Lower leg skin (tissue), 3 donors: ENCODE results near the gene SGSH.

ENCODE experiments used
- CTCF ChIP-seq, 3 donors: fragments of 450-650 bp; IDR thresholded peaks; one replicate each; pipeline ENCODE4 v1.5.1; 2016; ENCODE audit warnings: antibody characterized with exemption in 3 of 3, mild to moderate bottlenecking in 3 of 3, moderate library complexity in 2 of 3
- POLR2A ChIP-seq, 2 donors: fragments of 450-650 bp; IDR thresholded peaks; one replicate each; pipeline ENCODE4 v1.6.1; 2016 to 2017; ENCODE audit warnings: antibody characterized with exemption in 2 of 2, mild to moderate bottlenecking in 1 of 2, moderate library complexity in 1 of 2

DNA sequence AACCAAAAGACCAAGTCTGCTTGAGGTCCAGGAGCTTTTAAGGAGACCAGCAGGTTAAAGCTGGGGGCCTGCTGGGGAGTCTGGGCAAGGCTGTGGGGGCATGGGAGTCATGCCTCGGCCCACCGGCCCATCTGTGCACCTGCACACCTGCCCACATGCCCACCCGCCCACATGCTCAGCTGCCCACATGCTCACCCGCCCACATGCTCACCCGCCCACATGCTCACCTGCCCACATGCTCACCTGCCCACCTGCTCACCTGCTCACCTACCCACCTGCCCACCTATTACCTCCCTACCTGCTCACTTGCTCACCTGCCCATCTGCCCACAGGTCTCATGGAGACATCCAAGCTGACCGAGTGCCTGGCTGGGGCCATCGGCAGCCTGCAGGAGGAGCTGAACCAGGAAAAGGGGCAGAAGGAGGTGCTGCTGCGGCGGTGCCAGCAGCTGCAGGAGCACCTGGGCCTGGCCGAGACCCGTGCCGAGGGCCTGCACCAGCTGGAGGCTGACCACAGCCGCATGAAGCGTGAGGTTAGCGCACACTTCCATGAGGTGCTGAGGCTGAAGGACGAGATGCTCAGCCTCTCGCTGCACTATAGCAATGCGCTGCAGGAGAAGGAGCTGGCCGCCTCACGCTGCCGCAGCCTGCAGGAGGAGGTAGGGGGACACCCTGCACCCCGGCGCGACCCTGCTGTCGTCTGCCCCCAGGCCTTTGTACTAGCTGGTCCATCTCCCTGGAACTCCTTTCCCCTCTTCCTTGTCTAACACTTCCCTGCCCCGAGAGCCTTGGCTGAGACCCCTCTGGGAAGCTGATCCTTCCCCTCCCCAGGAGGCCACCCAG, 36.3 kb downstream of the SGSH start:
- TF ChIP-seq CTCF (IDR thresholded peaks at IDR 0.05) (no peak), POLR2A (IDR thresholded peaks at IDR 0.05) (no peak)
